Stimulated activated CD8-positive, alpha-beta memory T cell treated with anti-CD3 and anti-CD28 coated beads, Interleukin-7, amount 100 ng/mL, for 4 hours (primary cell): ENCODE data around the gene RAPGEF2.
"Not testable (repeated sequence)": the region's sequence is repeated elsewhere in the genome, so short reads cannot be mapped to it uniquely, and the experiment has no call there.

Experiments used
- DNase-seq, 2 donors: peaks; one replicate each; pipeline ENCODE4 v3.0.0-alpha.2; 2020; ENCODE audit warnings: low read depth in 2 of 2

RAPGEF2 gene, protein sequence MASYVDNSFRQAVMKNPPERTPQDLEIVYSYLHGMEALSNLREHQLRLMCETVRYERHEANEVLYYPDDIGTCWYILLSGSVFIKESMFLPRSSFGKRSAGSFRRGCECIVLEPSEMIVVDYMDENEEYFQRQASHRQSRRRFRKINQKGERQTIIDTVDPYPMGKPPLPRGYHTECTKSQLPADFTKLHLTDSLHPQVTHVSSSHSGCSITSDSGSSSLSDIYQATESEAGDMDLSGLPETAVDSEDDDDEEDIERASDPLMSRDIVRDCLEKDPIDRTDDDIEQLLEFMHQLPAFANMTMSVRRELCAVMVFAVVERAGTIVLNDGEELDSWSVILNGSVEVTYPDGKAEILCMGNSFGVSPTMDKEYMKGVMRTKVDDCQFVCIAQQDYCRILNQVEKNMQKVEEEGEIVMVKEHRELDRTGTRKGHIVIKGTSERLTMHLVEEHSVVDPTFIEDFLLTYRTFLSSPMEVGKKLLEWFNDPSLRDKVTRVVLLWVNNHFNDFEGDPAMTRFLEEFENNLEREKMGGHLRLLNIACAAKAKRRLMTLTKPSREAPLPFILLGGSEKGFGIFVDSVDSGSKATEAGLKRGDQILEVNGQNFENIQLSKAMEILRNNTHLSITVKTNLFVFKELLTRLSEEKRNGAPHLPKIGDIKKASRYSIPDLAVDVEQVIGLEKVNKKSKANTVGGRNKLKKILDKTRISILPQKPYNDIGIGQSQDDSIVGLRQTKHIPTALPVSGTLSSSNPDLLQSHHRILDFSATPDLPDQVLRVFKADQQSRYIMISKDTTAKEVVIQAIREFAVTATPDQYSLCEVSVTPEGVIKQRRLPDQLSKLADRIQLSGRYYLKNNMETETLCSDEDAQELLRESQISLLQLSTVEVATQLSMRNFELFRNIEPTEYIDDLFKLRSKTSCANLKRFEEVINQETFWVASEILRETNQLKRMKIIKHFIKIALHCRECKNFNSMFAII (N-terminal part only)

DNA sequence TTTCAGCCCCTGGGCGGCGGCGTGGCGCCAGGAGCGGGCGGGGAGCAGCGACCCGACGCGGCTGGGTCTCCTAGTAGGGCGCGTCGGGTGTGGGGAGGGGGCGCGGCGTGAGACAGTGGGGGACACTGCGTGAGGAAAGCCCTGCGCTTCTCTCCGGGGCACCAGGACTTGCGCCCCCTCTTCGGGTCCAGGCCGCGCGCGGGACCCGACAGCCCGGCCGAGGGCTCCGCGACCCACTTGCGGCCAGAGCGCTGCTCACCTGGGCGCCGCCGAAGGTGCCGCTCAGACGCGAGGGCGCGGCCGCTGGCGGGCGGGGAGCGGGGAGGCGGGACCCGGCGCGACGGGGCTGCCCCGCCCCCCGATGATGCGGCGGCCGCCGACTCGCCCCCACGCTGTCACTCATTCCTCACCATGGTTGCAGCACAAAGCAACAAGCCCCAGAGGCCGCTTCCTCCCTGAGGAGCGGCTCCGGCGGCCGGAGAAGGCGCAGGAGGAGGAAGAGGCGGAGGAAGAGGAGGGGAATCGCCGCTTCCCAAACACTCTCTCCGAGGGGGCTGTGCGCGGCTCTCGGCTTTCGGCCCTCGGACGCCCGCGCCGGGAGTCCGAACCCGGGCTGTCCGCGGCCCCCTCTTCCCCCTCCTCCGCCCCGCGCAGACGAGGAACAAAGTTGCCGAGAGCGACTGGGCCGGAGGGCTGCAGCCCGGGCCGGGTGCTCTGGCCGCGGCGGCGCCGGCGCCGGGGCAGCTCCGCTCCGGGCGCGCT lies at the start of gene RAPGEF2:
Gene RAPGEF2, plus strand, starts transcription at position 458 of the 762 bp plus-strand sequence. CDS start 1,084 bp downstream, outside the sequence.
- peak; percentile 65 to 81 for DNase-seq

DNA sequence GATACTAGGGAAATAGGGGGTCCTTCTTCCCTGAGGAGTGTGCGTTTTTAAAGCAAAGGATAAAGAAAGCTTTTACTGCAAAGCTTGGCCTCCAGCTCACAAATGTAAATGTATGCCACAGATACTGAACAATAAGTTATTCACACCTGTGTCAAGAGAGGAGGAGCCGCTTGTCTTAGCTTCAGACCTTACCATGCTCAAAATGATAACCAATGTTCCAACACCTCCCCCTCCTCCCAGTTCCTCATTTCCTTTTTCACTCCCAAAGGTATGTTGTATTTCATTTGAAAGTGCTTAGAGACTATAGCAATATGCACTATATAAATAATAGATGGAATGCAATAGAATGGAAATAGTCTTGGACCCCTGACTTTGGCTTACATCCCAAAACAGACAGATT lies 47.0 kb upstream of the RAPGEF2 start:
- no peak for DNase-seq

DNA sequence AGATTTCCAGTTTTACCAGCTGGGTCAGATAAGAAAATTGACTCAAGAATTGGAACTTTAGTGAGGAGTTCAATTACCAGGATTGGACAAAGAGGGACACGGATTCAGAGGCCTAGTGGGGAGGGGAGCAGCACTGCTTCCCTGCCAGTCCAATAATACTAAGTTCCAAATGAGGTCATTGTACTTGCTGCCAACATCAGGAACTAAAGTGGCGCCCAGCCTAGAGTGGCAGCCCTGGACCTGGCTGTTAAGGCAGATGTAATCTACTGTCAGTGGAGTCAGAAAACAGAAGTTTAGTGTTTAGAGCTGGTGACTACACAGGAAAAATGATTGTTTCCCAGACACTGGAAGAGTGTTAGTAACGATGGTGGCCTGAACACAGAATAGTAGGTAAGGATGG lies 42.7 kb upstream of the RAPGEF2 start:
- DNase-seq = no peak

DNA sequence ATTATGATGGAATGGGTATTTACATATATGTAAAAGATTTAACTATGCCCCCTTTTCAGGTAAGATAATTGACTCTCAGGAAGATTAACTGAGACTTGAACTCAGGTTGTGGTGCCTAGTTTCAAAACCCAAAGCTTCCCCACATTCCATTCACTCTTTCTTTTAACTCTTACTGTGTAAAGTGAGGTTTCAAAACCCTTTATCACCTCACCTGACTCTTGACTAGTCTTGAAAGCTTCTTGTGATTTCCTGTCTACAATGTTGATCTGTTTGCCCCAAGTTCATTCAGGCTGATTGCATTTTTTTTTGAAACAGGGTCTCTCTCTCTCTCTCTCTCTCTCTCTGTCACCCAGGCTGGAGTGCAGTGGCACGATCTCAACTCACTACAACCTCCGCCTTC lies 40.5 kb upstream of the RAPGEF2 start:
- DNase-seq = no peak

DNA sequence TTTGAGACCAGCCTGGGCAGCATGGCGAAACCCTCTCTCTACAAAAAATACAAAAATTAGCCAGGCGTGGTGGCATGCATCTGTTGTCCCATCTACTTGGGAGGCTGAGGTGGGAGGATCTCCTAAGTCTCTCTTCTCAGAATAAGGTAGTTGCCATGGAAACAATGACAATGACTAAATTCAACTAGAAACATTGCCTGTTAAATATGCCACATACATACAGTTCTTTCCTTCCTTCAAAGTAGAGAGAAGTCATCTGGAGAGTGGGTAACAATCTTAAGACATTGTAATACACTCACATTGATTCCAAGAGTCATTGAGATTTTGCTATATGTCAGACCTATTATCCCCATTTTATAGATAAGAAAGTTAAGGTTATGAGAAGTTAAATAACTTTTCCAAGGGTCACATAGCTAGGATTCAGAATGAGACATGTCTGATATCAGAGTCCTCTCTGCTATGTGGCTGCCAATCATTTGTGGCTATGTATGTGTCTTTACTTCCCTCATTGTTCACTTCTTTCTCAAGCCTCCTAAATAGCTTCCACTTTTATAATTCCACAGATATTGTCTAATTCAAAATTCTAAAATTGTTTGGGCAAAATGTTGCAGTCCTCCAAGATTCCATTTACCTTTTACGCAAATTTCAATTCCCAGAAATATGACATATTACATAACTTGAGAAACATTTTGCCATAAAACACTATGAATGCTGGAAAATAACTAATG lies 37.2 kb upstream of the RAPGEF2 start:
- no peak for DNase-seq

DNA sequence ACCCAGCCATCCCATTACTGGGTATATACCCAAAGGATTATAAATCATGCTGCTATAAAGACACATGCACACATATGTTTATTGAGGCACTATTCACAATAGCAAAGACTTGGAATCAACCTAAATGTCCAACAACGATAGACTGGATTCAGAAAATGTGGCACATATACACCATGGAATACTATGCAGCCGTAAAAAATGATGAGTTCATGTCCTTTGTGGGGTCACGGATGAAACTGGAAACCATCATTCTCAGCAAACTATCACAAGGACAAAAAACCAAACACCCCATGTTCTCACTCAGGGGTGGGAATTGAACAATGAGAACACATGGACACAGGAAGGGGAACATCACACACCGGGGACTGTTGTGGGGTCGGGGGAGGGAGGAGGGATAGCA lies 34.7 kb upstream of the RAPGEF2 start:
- not testable (repeated sequence) for DNase-seq

DNA sequence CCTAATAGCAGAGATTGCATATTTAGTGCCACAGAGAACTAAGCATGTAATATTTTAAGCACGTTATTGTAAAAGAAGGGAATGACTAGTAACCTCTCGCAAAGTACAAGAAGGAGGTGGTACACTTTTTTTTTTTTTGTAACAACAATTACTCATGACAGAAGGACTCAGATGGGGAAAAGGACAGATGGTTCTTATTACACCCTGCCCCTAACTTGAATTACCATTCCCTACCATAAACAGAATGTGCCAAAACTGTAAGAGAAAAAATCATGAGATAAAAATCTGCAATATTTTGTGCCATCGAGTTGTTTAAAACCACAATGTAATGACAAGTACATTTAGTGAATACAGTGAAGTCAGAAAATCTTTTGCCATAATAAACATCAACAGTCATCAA lies 33.0 kb upstream of the RAPGEF2 start:
- DNase-seq = no peak

DNA sequence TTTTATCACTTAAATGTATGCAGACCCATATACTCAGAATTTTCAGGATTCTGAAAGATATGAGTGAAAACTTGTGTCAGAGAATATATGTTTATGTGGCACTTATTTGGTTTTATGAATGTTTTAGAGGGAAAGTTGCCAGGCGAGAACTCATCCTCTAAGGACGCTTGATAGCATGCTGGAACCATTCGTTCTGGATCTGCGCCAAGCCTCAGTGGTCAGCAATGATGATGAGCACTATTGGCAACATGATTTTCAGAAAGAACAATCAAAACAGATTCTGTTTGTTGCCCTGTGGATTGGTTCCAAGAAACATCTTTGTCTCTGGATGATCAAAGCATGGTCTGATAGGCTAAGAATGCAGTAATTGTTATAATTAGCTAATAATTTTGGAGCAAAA lies 32.1 kb upstream of the RAPGEF2 start:
- no peak for DNase-seq

DNA sequence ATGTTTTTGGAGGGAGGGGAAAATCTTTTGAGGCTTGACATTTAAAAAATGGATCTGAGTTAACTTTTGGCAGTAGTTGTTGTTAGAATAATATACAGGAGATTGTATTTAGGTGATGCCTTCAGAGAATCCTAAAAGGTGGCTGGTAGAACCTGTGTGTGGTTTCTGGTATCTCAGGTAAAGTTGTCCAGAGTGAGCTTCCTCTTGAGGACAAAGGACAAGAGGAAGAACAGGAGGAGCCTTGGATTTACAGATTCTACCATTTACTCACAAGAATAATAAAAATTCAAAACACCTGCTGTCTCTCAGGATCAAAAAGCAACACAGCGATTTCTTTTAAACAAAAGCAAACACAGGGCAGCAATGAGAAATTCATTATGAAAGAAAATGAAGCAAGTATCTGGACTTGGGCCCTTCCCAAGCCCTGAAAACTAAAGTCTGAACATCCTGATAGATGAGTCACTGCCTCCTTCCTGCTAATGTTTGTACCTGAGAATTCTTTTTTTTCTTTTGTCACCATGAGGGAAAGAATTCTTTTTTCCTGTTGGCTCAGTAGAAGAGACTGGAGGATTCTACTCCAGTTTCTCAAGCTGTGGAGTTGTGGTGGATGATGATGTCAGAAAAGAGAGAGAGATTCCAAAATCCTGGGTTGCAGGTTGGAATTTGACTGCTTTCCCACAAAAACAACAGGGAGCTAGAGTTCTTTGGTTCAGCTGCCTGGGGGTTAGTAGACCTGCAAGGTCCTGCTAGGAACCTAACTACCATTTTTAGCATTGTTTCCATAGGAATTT lies 31.5 kb upstream of the RAPGEF2 start:
- no peak for DNase-seq

DNA sequence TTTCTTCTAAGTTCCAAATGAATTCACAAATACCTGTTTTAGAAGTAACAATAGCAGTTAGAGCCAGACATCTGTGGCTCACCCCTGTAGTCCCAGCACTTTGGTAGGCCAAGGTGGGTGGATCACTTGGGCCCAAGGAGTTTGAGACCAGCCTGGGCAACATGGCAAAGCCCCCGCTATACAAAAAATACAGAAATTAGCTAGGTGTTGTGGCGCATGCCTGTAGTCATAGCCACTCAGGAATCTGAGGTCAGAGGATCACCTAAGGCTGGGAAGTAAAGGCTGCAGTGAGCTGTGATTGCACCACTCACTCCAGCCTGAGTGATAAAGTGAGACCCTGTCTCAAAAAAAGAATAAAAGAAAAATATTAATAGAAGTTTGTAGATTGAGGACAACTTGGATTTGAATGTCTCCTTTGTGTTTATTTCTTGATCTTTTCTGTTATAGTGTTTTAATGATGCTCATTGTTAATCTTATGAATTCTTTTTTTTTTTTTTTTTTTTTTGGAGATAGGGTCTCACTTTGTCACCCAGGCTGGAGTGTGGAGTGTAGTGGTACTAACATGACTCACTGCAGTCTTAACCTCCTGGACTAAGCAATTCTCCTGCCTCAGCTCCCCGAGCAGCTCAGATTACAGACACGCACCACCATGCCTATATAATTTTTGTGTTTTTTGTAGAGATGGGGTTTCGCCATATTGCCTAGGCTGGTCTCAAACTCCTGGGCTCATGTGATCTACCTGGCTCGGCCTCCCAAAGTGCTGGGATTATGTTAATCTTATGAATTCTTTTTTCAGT lies 30.7 kb upstream of the RAPGEF2 start:
- no peak for DNase-seq

DNA sequence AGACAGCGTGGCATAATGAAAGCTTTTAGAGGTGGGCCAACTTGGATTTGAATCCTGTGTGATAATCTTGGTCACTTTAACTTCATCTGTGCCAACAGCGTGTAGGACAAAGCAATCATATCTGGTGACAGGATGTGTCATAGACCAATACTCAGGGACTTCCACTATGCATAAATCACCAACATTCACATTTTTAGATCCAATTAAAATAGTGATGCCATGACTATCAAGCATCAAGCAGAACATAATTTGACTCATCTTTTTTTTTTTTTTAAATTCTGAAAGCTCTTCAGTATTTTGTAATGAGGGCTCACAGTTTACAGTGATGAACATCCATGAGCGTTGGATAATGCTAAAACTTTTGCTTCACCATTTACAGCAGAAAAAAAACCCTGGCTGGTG lies 27.3 kb upstream of the RAPGEF2 start:
- DNase-seq = no peak

DNA sequence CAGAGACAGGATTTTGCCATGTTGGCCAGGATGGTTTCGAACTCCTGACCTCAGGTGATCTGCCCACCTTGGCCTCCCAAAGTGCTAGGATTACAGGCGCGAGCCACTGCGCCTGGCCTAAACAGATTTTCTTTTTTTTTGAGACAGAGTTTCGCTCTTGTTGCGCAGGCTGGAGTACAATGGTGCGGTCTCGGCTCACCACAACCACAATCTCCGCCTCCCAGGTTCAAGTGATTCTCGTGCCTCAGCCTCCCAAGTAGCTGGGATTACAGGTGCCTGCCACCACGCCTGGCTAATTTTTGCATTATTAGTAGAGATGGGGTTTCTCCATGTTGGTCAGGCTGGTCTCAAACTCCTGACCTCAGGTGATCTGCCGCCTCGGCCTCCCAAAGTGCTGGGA lies 25.9 kb upstream of the RAPGEF2 start:
- DNase-seq = not testable (repeated sequence)

DNA sequence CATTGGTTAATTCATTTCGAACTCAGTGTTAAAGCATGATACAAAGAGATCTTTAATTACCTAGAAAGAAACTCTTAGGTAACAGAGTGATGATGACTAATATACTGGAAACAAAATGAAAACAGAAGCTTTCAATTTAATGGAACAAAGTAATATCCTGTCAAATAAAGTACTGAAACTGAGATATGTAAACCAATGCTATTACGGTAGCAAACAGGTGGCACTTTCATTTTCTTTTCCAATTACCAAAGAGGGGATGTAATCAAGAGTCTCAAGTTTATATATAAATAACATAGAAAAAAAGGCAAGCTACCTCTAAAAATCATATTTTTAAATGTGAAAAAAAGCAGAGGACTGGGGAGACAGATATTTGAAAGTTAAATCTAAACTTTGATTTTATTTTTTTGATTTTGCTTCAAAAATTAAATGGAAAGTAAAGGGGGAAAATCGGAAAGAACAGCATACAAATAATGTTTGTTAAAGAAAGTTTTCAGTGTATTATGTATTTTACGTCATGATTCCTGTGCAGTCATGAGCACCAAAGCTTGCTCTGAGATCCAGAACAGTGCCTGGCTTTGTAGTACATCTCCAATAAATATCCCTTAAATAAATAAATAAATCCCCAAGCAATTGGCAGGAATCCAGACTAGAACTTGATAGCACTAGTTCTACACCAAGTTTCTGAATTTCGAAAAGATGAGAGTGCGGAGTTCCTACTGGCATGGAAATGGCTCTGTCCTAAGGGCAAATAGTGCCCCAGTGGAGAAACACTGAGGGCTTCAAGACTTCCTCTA lies 25.0 kb upstream of the RAPGEF2 start:
- DNase-seq = no peak

DNA sequence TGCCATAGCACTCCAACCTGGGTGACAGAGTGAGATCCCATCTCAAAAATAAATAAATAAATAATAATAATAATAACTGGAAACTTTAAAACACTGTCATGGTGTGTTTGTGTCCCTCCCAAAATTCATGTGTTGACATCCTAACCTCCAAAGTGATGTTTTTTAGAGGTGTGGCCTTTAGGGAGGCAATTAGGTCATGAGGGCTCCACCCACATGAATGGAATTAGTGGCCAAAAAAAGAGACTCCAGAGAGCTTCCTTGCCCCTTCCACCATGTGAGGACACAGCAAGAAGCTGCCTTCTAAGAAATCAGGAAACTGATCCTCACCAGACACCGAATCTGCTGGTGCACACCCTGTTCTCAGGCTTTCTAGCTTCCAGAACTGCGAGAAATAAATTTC lies 23.8 kb upstream of the RAPGEF2 start:
- DNase-seq = no peak

DNA sequence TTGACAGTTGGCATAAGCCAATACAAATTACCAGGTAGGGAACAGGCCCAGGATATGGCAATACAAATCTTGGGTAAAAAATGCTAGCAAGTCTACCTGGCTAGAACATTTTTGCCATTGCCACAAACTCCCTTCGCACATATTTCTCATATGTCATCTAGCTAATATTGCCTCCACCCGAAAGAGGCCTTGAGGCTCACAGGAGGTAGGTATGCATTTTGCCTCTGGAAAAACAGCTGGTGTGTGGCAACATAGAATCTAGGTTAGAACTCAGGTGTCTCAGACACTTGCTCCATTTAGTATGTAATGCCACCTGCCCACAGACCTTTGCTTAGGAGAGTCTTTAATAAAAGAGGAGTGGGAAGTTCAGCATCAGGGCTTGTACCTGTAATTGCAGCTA lies 16.3 kb upstream of the RAPGEF2 start:
- DNase-seq = no peak

DNA sequence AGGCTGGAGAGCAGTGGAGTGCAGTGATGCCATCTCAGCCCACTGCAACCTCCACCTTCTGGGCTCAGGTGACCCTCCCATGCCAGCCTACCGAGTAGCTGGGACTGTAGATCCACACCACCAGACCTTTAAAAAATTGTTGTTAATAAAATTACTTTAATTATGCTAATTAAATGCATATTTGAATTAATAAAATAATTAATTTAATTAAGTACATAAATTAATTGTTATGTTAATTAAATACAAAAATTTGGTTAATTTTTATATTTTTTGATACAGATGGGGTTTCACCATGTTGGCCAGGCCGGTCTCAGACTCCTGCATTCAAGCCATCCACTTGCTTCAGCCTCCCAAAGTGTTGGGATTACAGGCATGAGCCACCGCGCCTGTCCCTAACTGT lies 12.6 kb upstream of the RAPGEF2 start:
- DNase-seq = no peak

DNA sequence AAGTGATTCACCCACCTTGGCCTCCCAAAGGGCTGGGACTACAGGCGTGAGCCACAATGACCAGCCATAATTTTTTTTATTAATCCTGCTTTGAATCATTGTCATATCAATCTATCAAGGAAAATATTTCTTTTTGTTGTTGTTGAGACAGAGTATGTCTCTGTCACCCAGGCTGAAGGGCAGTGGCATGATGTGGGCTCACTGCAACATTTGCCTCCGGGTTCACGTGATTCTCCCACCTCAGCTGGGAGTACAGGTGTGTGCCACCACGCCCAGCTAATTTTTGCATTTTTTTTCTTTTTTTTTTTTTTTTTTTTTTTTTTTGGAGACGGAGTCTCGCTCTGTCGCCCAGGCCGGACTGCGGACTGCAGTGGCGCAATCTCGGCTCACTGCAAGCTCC lies 8.7 kb upstream of the RAPGEF2 start:
- DNase-seq = not testable (repeated sequence)

DNA sequence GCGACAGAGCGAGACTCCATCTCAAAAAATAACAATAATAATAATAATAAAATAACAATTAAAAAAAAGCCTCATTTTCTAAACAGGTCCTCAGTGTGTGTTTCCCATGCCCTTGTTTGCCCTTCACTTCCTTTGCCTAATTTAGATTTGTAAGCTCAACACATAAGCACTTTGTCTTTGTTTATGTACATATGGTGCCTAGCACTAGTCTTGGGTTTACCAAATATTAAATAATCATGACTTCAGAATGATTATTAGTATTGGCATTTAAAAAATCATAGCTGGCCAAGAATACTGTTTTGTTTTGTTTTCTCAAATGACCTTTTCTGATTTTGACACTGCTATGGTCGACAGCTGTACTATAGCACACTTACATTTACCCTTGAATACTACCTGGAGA lies 6.4 kb upstream of the RAPGEF2 start:
- DNase-seq = no peak

DNA sequence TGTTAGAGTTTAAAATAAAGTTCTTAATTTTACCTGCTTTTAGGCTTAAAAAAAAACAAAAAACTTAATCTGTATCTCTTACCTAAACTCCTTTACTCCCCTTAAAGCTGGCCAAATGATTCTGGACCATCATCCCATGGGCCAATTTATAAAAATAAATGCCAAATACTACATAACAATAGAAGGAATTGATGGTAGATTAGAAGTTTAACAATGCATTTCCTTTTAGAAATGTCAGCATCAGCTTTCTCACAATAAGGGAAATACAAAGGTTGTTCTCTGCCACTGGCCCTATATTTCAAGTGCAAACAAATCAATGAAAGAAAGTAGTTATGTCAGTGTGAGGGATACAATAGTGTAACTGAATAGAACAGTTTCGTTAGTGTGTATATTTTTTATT lies 5.7 kb upstream of the RAPGEF2 start:
- DNase-seq = no peak
